Effector CD8-positive, alpha-beta T cell (primary cell): Measurements from ENCODE around the gene PITPNM3.
"Not testable (repeated sequence)": the region's sequence is repeated elsewhere in the genome, so short reads cannot be mapped to it uniquely, and the experiment has no call there.

ENCODE experiments used
- DNase-seq: peaks from one replicate; lab custom pipeline; 2025; lab: John Stamatoyannopoulos, UW
- total RNA-seq, 4 experiments: gene quantifications; one replicate each; lab custom pipeline; 2026; lab: John Stamatoyannopoulos, UW

The PITPNM3 gene
- 0.39 to 2.3 (median 1.5) reads per million in 4 experiments for total RNA-seq

DNA sequence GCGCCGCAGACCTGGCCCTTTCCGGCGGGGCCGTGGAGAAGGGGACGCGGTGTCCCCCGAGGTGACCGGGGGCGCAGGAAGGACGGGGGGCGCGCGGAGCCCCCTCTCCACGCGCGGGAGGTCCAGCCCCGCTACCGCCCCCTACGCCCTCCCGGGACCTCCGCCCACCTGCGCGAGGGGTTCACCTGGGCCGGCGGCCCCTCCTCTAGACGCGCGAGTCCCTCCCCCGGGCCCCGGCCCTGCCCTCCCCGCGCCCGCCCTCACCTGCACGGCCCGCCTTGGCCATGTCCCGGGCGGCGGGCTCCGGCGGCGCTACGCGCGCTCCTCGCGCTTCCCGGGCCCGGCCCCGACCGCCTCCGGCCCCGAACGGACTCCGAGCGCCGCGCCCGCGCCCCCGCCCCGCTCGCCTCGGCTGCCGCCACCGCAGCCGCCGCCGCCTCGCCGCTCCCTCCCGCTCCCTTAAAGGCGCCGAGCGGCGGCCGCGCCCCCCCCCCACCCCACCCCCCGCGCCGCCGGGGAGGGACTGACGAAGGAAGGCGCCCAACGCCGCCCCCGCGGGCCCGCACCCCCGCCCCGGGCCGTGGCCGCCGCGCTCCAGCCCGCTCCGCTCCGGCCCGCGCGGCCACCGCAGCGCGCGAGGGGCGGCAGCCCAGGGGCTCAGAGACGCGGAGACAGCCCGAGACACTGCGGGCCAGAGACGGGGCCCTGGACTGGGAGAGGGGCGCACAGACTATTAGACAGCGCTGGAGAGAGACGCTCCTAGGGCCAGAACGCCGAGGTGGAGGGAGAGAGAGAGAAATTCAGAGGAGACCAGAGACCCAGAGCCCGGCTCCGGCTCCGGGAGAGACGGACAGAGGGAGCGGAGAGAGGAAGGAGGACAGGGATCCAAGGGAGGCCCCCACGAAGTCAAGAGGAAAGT, at the start of gene PITPNM3:
Gene PITPNM3, minus strand, starts transcription at position 435 of the 919 bp plus-strand sequence. Its CDS starts 149 bp downstream, at position 286.
- no peak for DNase-seq

- no peak for DNase-seq
These were observed 48.8 kb upstream of the PITPNM3 start for GRCh38 chr17:6605142-6605541.

DNA sequence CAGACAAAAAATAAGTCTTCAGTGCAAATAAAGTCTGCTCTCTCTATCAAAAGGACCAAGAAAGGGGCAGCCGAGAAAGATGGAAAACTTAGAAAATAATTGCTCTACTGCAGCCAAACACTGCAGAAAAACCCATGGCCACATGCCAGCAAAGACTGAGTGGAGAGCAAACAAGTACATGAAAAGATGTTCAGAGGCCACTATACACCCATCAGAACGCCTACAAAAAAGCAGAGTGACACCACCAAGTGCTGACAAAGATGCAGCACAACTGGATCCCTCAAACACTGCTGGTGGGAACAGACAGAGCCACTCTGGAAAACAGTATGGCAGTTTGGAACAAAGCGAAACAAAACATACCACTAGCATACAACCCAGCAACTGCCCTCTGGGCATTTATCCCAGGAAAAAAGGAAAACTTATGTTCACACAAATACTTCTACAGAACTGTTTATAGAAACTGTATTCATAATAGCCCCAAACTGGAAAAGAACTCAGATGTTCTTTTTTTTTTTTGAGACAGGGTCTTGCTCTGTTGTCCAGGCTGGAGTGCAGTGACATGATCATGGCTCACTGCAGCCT, 47.5 kb upstream of the PITPNM3 start:
- DNase-seq = no peak

DNA sequence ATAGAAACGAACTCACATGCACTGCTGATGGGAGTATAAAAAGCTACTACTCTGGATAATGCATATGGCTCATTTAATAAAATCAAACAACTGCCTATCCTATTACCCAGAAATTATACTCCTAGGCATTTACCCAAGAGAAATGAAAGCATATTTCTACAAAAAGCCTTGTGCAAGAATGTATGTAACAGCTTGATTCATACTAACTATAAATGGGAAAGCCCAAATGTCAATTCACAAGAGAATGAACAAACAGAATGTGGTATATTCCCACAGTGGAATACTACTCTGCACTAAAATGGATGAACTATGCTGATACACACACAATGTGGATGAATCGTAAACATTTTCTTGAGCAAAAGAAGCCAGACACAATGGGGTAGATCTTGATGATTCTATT, 45.8 kb upstream of the PITPNM3 start:
- no peak for DNase-seq

GRCh38 chr17:6599364-6599763, 43.0 kb upstream of the PITPNM3 start:
- DNase-seq = no peak

DNA sequence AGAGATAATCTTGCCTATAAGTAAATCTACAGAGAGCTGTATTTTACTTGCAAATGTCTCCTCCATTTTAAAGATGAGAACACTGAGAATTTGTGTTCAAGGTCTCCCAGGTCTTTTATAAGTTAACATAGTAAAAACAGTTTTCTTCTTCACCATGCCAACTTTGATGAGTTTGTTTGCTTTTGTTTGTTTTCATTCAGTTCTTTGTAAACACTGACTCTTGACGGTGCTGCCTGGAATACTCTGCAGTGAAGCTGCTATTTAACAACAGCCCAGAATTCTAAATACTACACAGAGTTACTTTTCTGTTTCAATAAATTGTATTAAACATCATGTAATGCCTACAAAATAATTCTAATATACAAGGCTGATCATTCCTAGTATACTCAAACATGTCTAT, 41.4 kb upstream of the PITPNM3 start:
- DNase-seq = no peak

GRCh38 chr17:6596941-6597340, 40.6 kb upstream of the PITPNM3 start:
- no peak for DNase-seq

DNA sequence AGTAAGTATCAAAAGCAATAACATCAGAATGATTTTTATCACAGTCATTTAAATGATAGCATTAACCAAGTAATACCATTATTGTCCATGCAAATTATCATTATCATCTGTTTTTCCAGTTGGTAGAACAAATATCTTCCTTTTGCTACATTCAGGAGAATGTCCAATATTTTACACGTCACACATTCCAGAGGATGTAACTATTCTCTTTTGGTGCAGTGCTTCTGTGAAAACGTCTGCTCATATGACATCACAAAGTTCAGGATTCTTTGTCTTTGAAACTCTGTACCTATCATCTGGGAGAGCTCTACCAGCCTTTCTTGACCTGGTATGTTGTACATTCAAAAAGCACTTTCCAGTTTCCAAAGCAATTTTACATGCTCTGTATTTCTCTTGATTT, 40.2 kb upstream of the PITPNM3 start:
- no peak for DNase-seq

DNA sequence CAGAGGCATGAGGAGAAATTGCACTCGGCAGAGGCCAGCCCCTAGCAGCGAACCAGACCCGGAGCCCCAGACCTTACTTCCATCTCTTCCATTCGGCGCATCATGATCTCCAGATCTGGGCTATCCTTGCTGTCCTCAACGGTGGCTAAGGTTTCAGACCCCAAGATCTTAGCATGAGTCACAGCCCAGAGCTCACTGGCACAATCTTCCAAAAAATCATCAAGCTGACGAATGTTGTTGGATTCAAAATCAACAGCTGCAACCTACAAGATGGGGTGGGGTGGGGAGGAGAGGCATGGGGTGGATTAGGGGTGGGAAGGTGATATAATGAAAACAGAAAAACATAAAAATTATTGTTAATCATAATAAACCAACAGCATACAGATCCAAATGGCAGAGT, 39.7 kb upstream of the PITPNM3 start:
- DNase-seq = no peak

DNA sequence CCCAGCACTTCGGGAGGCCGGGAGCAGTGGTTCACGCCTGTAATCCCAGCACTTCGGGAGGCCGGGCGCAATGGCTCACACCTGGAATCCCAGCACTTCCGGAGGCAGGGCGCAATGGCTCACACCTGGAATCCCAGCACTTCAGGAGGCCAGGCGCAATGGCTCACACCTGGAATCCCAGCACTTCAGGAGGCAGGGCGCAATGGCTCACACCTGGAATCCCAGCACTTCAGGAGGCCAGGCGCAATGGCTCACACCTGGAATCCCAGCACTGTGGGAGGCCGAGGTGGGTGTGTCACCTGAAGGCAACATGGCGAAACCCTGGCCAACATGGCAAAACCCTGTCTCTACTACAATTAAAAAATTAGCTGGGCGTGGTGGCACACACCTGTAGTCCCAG, 37.0 kb upstream of the PITPNM3 start:
- not testable (repeated sequence) for DNase-seq

- DNase-seq = no peak
These were observed 35.8 kb upstream of the PITPNM3 start for GRCh38 chr17:6592173-6592572.

GRCh38 chr17:6591599-6592158, 35.3 kb upstream of the PITPNM3 start:
- DNase-seq = no peak

- no peak for DNase-seq
These were observed 33.1 kb upstream of the PITPNM3 start for GRCh38 chr17:6589266-6589946.

DNA sequence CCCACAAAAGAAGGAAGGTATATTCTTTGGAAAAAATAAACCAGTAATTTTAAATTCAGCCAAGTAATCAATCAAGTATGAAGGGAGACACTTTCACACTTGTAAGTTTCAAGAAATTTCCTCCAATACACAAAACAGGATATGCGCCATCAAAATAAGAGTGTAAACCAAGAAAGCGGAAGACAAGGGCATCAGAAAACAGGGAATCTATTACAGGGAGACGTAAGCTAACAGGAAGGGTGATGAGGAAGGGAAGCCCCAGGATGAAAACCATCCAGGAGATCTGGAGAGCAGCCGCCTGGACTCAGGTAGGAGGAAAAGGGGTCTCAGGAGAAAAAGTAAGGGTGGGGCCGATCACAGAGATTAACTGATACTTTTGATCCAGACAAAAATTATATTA, 31.8 kb upstream of the PITPNM3 start:
- DNase-seq = no peak

DNA sequence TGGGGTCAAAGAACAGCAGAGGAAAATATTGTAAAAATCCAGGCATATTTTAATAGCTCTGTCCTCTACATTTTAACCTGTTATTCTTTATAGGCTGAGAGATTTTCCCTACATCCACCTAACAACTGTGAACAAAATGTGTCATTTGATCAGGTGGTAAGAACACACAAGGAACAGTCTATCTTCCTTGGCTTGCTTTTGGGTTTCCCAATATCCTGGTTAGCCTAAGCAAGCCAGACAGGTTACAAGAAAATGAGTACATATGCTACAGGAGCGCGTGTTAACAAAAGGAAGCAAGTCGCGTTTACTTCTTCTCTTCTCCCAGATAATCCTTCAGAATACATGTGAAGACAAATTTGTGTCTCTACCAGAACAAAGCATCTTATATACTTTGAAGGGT, 31.0 kb upstream of the PITPNM3 start:
- DNase-seq = no peak

GRCh38 chr17:6583411-6583810, 27.1 kb upstream of the PITPNM3 start:
- DNase-seq = no peak

GRCh38 chr17:6580625-6581024, 24.3 kb upstream of the PITPNM3 start:
- DNase-seq = no peak

- no peak for DNase-seq
These were observed 22.1 kb upstream of the PITPNM3 start for GRCh38 chr17:6578491-6578890.

- no peak for DNase-seq
These were observed 21.4 kb upstream of the PITPNM3 start for GRCh38 chr17:6577686-6578263.

GRCh38 chr17:6576038-6576785, 19.9 kb upstream of the PITPNM3 start:
- DNase-seq = no peak

DNA sequence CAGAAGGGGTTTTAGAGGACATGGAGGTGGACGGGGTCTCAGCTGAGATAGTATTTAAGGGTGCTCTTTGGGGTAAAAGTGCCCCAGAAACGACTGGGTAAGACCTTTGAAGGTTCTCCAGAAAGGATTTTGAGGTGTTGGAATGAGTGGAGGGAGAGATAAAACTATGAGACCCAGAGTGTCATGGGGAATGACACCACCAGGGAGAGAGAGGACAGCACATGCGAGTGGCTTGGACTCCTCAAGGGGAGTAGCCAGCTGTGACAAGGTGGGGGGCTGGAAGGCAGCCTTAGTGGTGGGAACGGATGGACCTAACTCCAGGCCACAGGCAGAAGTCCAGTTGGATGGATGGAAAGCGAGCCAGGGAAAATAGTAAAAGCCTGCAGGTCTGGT, 19.2 kb upstream of the PITPNM3 start:
- DNase-seq = no peak
